Liver (tissue), 9 donors: ENCODE measurements around the gene NDUFS6. TPM values are rescaled to one million over a fixed set of nuclear protein-coding genes. Genes with fewer than 3 reads are reported as not detected.

Experiments
- DNase-seq: peaks from one replicate; pipeline ENCODE4 v3.0.0-alpha.2; 2017; ENCODE audit warnings: low spot score
- H3K27ac ChIP-seq, 2 donors: one replicate each; pipeline ENCODE4 v1.7.0; 2013; ENCODE audit warnings: inconsistent platforms in 2 of 2, low read length in 2 of 2, control low read depth in 1 of 2, low read depth in 1 of 2, mild to moderate bottlenecking in 1 of 2
- H3K27me3 ChIP-seq, 4 donors: one replicate each; pipeline versions ENCODE4 v1.6.1 to v1.7.0; 2013; ENCODE audit warnings: low read length in 3 of 4, inconsistent platforms in 1 of 4, mild to moderate bottlenecking in 1 of 4, moderate library complexity in 1 of 4; ENCODE audit not compliant: control insufficient read depth in 4 of 4, insufficient read depth in 4 of 4
- H3K36me3 ChIP-seq, 4 donors: one replicate each; pipeline versions ENCODE4 v1.6.1 to v1.7.0; 2013; ENCODE audit warnings: low read length in 3 of 4, mild to moderate bottlenecking in 3 of 4, low read depth in 1 of 4, moderate library complexity in 1 of 4; ENCODE audit not compliant: control insufficient read depth in 4 of 4, insufficient read depth in 3 of 4
- H3K4me1 ChIP-seq, 4 donors: one replicate each; pipeline versions ENCODE4 v1.6.1 to v1.7.0; 2013; ENCODE audit warnings: low read length in 3 of 4, mild to moderate bottlenecking in 3 of 4, moderate library complexity in 1 of 4; ENCODE audit not compliant: control insufficient read depth in 4 of 4, insufficient read depth in 4 of 4
- H3K4me3 ChIP-seq, 3 donors: one replicate each; pipeline versions ENCODE4 v1.6.1 to v1.7.0; 2013; ENCODE audit warnings: low read length in 3 of 3, control low read depth in 1 of 3, low read depth in 1 of 3, mild to moderate bottlenecking in 1 of 3
- H3K9ac ChIP-seq, 2 donors: one replicate each; pipeline ENCODE4 v1.7.0; 2013; ENCODE audit warnings: low read length in 2 of 2, mild to moderate bottlenecking in 2 of 2, moderate library complexity in 2 of 2, control low read depth in 1 of 2, low read depth in 1 of 2
- H3K9me3 ChIP-seq, 4 donors: one replicate each; pipeline versions ENCODE4 v1.6.1 to v1.7.0; 2013; ENCODE audit warnings: low read length in 3 of 4; ENCODE audit not compliant: control insufficient read depth in 4 of 4
- CTCF ChIP-seq: fragments of 150-350 bp; IDR thresholded peaks from 2 replicates; pipeline ENCODE4 v1.5.1; 2017; ENCODE audit warnings: improper control_type of control experiment, low read depth, low read length; ENCODE audit not compliant: missing input control
- EGR1 ChIP-seq, 2 donors: IDR thresholded peaks; 2 replicates each; pipeline ENCODE4 v1.6.1; 2016 to 2018; ENCODE audit warnings: antibody characterized with exemption in 2 of 2, low read depth in 2 of 2
- FOXA1 ChIP-seq: IDR thresholded peaks from 2 replicates; pipeline ENCODE4 v1.6.1; 2016; ENCODE audit warnings: antibody characterized with exemption
- FOXA2 ChIP-seq: IDR thresholded peaks from 2 replicates; pipeline ENCODE4 v1.6.1; 2016; ENCODE audit warnings: antibody characterized with exemption
- GABPA ChIP-seq, 2 donors: IDR thresholded peaks in 1 of 2; conservative IDR thresholded peaks in 1 of 2; 2 replicates each; pipeline ENCODE4 v1.6.1; 2016; ENCODE audit warnings: antibody characterized with exemption in 2 of 2, mild to moderate bottlenecking in 1 of 2, moderate library complexity in 1 of 2
- HNF4A ChIP-seq, 2 donors: conservative IDR thresholded peaks; 2 replicates each; pipeline ENCODE4 v1.6.1; 2016; ENCODE audit warnings: antibody characterized with exemption in 2 of 2, mild to moderate bottlenecking in 2 of 2
- HNF4G ChIP-seq: IDR thresholded peaks from 2 replicates; pipeline ENCODE4 v1.6.1; 2016; ENCODE audit warnings: antibody characterized with exemption
- JUND ChIP-seq, 2 donors: IDR thresholded peaks; 2 replicates each; pipeline ENCODE4 v1.6.1; 2016; ENCODE audit warnings: antibody characterized with exemption in 2 of 2
- NR2F2 ChIP-seq: IDR thresholded peaks from 2 replicates; pipeline ENCODE4 v1.6.1; 2016; ENCODE audit warnings: antibody characterized with exemption
- RAD21 ChIP-seq, 2 donors: IDR thresholded peaks; 2 replicates each; pipeline ENCODE4 v1.6.1; 2016; ENCODE audit warnings: antibody characterized with exemption in 2 of 2, mild to moderate bottlenecking in 2 of 2
- RXRA ChIP-seq, 2 donors: IDR thresholded peaks; 2 replicates each; pipeline ENCODE4 v1.6.1; 2017 to 2018; ENCODE audit warnings: antibody characterized with exemption in 2 of 2, mild to moderate bottlenecking in 1 of 2
- SP1 ChIP-seq: IDR thresholded peaks from 2 replicates; pipeline ENCODE4 v1.6.1; 2018; ENCODE audit warnings: antibody characterized with exemption, mild to moderate bottlenecking
- TAF1 ChIP-seq: conservative IDR thresholded peaks from 2 replicates; pipeline ENCODE4 v1.6.1; 2016; ENCODE audit warnings: antibody characterized with exemption, mild to moderate bottlenecking
- YY1 ChIP-seq: IDR thresholded peaks from 2 replicates; pipeline ENCODE4 v1.6.1; 2016; ENCODE audit warnings: antibody characterized with exemption, mild to moderate bottlenecking
- WGBS: extraction: QIAGEN DNeasy Blood & Tissue Kit; methylation state at CpG from one replicate; pipeline ENCODE4 v1.1.7; 2013; 5-methylcytosine and 5-hydroxymethylcytosine counted together
- polyA plus RNA-seq, 2 donors: library from polyadenylated mRNA; stranded (reverse) in 1 of 2; unstranded in 1 of 2; fragments of 200-250 nt in 1 of 2; fragments of >200 nt in 1 of 2; fragmentation: Nextera tagmentation in 1 of 2; extraction: Ambion mirVana in 1 of 2; gene quantifications; one replicate each; pipeline versions ENCODE4 v1.2.1 to v1.2.3, GENCODE V29; 2013 to 2015
- total RNA-seq, 2 donors: library from RNA; depleted of rRNA; stranded (reverse); fragments of >200 nt; gene quantifications; one replicate each; pipeline ENCODE4 v1.2.3, GENCODE V29; 2014
- TF ChIP-seq, protein P1 (sequence below): IDR thresholded peaks from 2 replicates; pipeline ENCODE4 v1.6.1; 2016; ENCODE audit warnings: antibody characterized with exemption
- TF ChIP-seq, protein P2 (sequence below): IDR thresholded peaks from 2 replicates; pipeline ENCODE4 v1.6.1; 2016; ENCODE audit warnings: antibody characterized with exemption
- TF ChIP-seq, protein P3 (sequence below): IDR thresholded peaks from 2 replicates; pipeline ENCODE4 v1.6.1; 2016; ENCODE audit warnings: antibody characterized with exemption, mild to moderate bottlenecking
- TF ChIP-seq, protein P4 (sequence below): IDR thresholded peaks from 2 replicates; pipeline ENCODE4 v1.6.1; 2016; ENCODE audit warnings: antibody characterized with exemption
- donor health status: healthy.
- donor health status: healthy.
- donor health status: healthy.
- donor health status: healthy.
- donor health status: healthy.

The NDUFS6 gene
- total and polyA plus RNA-seq, 4 donors, result 18.7 to 82.5 (median 47.3) TPM

DNA sequence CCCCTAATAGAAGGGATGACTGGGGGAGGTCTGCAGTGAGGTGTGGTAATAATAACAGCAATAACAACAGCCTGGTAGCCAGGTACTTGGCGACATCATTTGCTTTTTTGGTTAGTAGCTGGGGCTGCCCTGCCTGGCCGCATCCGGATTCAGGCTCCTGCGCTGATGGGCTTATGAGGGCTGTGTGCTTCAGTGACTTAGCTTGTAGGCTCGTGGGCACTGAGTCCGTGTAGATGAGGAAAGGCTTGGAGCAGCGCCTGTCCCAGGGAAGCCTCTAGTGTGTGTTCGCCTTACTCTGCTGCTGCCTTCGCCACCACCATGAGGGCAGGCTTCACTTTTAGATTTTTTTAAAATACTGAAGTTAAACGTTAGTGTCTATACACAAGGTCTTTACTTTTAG is 4.5 kb downstream of the NDUFS6 start (continued):
- no peak for TF ChIP-seq TAF1
- TF ChIP-seq NR2F2, result no peak
- no peak for TF ChIP-seq FOXA2

DNA sequence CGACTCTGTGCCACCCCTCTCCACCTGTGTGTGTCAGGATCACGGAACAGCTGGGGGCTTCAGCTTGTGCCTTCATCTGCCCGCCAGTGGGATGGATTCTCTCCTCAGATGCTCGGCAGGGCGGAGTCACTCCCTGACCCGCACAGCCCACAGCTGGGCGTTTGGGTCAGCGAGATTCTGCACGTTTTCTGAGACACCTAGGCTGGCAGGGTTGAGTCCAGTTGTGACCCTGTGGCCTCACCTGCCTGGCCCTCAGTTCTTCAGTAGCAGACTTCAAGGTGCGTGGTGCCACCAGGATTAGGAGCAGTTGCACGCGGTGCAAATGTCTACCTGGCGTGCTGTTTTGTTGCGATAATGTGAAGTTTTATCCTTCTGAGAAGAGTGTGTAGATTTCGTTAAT is 5.0 kb downstream of the NDUFS6 start:
- peaks cover 17 to 71% (median 51%) of the 10 kb centered on the region in 4 donors for H3K36me3 ChIP-seq
- no peak overlapping the region for H3K9ac ChIP-seq
- peaks cover 0 to 5% (median 4%) of the 10 kb centered on the region in 4 donors for H3K4me1 ChIP-seq
- no peak overlapping the region for H3K4me3 ChIP-seq
- no peak for DNase-seq
- TF ChIP-seq EGR1 (IDR thresholded peaks at IDR 0.05; ENCODE audit: low read depth in 2 of 2), result no peak
- TF ChIP-seq SP1, result no peak
- TF ChIP-seq, protein P1, sequence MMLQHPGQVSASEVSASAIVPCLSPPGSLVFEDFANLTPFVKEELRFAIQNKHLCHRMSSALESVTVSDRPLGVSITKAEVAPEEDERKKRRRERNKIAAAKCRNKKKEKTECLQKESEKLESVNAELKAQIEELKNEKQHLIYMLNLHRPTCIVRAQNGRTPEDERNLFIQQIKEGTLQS, result no peak
- TF ChIP-seq FOXA1, result no peak
- TF ChIP-seq CTCF, result no peak
- TF ChIP-seq, protein P2, sequence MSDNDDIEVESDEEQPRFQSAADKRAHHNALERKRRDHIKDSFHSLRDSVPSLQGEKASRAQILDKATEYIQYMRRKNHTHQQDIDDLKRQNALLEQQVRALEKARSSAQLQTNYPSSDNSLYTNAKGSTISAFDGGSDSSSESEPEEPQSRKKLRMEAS, result no peak
- TF ChIP-seq RAD21 (IDR thresholded peaks at IDR 0.05), result no peak
- TF ChIP-seq, protein P3, sequence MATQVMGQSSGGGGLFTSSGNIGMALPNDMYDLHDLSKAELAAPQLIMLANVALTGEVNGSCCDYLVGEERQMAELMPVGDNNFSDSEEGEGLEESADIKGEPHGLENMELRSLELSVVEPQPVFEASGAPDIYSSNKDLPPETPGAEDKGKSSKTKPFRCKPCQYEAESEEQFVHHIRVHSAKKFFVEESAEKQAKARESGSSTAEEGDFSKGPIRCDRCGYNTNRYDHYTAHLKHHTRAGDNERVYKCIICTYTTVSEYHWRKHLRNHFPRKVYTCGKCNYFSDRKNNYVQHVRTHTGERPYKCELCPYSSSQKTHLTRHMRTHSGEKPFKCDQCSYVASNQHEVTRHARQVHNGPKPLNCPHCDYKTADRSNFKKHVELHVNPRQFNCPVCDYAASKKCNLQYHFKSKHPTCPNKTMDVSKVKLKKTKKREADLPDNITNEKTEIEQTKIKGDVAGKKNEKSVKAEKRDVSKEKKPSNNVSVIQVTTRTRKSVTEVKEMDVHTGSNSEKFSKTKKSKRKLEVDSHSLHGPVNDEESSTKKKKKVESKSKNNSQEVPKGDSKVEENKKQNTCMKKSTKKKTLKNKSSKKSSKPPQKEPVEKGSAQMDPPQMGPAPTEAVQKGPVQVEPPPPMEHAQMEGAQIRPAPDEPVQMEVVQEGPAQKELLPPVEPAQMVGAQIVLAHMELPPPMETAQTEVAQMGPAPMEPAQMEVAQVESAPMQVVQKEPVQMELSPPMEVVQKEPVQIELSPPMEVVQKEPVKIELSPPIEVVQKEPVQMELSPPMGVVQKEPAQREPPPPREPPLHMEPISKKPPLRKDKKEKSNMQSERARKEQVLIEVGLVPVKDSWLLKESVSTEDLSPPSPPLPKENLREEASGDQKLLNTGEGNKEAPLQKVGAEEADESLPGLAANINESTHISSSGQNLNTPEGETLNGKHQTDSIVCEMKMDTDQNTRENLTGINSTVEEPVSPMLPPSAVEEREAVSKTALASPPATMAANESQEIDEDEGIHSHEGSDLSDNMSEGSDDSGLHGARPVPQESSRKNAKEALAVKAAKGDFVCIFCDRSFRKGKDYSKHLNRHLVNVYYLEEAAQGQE, result no peak
- no peak for TF ChIP-seq YY1
- TF ChIP-seq JUND (IDR thresholded peaks at IDR 0.05), result no peak
- no peak for TF ChIP-seq HNF4A (conservative IDR thresholded peaks at IDR 0.05)
- TF ChIP-seq, protein P4, sequence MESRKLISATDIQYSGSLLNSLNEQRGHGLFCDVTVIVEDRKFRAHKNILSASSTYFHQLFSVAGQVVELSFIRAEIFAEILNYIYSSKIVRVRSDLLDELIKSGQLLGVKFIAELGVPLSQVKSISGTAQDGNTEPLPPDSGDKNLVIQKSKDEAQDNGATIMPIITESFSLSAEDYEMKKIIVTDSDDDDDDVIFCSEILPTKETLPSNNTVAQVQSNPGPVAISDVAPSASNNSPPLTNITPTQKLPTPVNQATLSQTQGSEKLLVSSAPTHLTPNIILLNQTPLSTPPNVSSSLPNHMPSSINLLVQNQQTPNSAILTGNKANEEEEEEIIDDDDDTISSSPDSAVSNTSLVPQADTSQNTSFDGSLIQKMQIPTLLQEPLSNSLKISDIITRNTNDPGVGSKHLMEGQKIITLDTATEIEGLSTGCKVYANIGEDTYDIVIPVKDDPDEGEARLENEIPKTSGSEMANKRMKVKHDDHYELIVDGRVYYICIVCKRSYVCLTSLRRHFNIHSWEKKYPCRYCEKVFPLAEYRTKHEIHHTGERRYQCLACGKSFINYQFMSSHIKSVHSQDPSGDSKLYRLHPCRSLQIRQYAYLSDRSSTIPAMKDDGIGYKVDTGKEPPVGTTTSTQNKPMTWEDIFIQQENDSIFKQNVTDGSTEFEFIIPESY, result no peak
- TF ChIP-seq GABPA (IDR thresholded peaks at IDR 0.05 in 1 of 2, conservative IDR thresholded peaks at IDR 0.05 in 1 of 2), result no peak
- no peak for TF ChIP-seq FOXA2
- no peak for TF ChIP-seq TAF1
- no peak for TF ChIP-seq HNF4G
- no peak for TF ChIP-seq RXRA (IDR thresholded peaks at IDR 0.05)
- no peaks in the 10 kb centered on the region for H3K27me3 ChIP-seq
- no peaks in the 10 kb centered on the region for H3K9me3 ChIP-seq
- WGBS, result 97% methylated on average over 15 of the region's 15 CpGs
- H3K27ac ChIP-seq, result no peak overlapping the region
